Measurements from ENCODE around the gene SLC46A2.

The SLC46A2 gene

GRCh38 chr9:112852741-112853504 is 37.8 kb downstream of the SLC46A2 start:
- no peak overlapping the region for H3K27ac ChIP-seq
- no peak for TF ChIP-seq CTCF (conservative IDR thresholded peaks at IDR 0.05)

- H3K27ac ChIP-seq = no peak overlapping the region
- no peak for TF ChIP-seq CTCF (conservative IDR thresholded peaks at IDR 0.05)
These were observed 39.8 kb downstream of the SLC46A2 start for GRCh38 chr9:112850840-112851239.

GRCh38 chr9:112849363-112849922 is 41.2 kb downstream of the SLC46A2 start:
- TF ChIP-seq CTCF (conservative IDR thresholded peaks at IDR 0.05) = no peak
- no peak overlapping the region for H3K27ac ChIP-seq

GRCh38 chr9:112848316-112849151 is 42.1 kb downstream of the SLC46A2 start:
- no peak overlapping the region for H3K27ac ChIP-seq
- TF ChIP-seq CTCF (conservative IDR thresholded peaks at IDR 0.05) = no peak

GRCh38 chr9:112846528-112847488 is 43.9 kb downstream of the SLC46A2 start:
- TF ChIP-seq CTCF (conservative IDR thresholded peaks at IDR 0.05) = no peak
- H3K27ac ChIP-seq = no peak overlapping the region

GRCh38 chr9:112844771-112845542 is 45.7 kb downstream of the SLC46A2 start:
- TF ChIP-seq CTCF (conservative IDR thresholded peaks at IDR 0.05) = peak; percentile 100
- H3K27ac ChIP-seq = no peak overlapping the region
